ENCODE results near the gene CYP2F1.

- TF ChIP-seq CTCF (IDR thresholded peaks at IDR 0.05) (no peak), POLR2A (IDR thresholded peaks at IDR 0.05) (no peak)
Observed at GRCh38 chr19:41106177-41106576, 8.1 kb upstream of the CYP2F1 start.
